Retina (tissue), 1 donor: Measurements from ENCODE around the gene LSM14A.
"Not testable (repeated sequence)": the region's sequence is repeated elsewhere in the genome, so short reads cannot be mapped to it uniquely, and the experiment has no call there.

Source experiments
- DNase-seq: peaks from one replicate; pipeline ENCODE4 v3.0.0-alpha.2; 2016

The LSM14A gene

DNA sequence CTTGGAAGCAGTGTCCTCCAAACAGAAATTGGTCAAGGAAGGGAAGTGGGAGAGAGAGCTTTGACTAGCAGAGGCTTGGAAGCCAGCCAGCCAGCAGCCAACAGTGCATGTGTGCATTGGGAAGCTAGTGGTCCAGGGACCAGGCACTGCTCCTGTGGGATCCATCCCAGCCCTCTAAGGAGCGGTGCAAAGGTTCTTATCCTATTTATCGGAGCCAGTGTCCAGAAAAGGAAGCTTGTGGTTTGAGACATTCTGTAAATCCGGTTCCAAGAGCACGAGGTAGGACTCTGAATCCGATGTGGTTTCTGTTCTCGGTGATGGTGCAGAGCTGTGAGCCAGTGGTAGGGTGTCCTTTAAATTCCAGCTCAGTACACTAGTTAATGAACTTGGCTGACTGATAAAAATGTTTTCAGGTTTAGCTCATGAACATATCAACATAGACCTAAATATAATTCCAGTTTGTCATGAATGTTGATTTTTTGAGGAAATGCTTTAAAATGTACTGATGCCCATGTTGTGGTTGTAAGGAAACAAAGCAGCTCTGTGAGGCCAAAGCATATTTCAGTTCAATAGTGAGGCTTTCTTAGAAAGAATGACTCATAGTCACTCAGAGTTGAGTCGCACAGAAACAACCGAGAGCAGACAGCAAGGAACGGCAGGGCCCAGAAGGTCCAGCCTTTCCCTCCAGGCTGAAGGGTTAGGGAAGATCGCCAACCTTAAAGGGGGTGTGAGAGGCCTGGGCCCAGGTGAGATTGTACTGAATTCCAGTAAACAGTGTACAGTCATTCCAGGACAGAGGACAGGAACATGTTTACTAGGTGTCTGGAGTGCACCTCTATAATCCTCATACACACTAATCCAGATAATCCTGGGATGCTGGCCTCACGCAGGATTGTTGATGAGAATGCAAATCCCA lies 60.5 kb downstream of the LSM14A start:
- DNase-seq: no peak

DNA sequence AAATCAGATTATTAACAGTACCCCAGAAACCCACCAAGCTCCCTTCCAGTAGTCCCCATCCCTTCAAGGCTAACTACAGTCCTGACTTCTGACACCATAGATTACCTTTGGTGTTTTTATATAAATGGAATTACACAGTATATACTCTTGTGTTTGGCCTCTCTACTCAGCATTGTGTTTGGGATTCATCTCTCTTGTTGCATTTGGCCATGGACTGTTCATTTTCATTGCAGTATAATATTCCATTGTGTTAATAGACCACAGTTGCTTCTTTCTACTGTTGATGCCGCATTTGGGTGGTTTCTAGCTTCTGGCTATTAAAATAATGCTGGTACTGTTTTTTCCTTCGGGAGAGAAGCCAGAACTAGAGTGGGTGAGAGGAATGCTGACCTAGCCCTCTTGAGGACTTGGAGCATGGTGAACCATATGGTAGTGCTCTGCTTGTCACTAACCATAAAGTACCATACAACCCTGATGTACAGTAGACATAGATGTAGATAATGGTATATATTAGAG lies 63.2 kb downstream of the LSM14A start:
- DNase-seq: no peak

DNA sequence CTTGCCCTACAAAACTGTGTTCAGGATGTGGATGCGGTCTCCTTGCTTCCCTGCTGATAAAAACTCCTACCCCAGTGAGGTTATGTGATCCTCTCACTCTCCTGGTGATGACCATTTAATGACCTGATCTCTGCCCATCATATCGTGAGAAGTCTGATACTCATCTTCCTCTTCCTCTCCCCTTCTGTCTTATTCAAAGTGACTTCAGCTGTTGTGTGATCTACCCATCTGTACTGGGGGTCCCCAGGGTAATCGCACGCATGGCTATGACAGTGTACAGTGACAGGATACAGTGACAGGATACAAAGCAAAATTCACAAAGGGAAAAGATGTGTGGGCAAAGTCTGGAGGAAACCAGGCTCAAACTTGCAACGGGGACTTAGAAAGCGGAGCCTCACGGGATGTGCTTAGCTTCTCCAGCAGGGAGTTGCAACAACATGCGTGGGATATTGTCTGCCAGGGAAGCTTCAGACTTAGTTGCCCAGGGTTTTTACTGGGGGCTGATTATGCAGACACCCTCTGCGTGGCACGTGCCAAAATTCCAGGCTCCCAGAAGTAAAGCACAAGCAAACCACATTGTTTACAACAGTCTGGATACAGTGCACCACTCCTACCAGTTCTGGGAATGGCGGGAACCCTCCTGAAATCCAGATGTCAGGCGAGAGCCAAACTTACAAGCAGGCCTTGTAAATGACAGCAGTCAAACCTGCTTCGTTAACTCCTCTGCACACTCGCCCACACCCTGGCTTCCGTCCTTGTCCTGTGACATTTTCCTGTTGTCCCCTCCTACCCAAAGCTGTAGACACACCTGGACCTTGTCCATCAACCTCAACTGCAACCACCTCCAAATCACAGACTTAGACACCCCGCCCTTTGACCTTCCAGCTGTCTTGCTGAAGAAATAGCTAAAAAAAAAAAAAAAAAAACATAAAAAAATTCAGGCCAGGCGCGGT lies 64.0 kb downstream of the LSM14A start:
- DNase-seq: no peak

DNA sequence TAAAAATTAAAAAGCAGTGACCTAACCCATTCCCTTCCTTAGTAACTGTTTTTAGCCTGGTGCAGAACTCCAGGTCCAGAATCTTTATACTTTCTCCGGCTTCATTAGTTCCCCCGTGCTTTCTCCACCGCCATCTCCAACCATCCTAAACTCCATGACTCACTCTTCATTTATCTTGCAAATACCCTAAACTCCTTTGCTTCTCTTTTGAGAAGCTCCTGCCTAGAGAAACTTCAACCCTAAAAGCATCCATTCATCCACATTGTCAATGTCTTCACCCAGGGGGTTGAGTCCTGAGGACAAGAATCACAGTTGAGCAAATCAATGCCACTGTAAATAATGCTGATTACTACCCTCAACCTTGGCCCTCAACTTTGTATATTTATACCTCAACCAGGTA lies 65.0 kb downstream of the LSM14A start:
- no peak for DNase-seq

DNA sequence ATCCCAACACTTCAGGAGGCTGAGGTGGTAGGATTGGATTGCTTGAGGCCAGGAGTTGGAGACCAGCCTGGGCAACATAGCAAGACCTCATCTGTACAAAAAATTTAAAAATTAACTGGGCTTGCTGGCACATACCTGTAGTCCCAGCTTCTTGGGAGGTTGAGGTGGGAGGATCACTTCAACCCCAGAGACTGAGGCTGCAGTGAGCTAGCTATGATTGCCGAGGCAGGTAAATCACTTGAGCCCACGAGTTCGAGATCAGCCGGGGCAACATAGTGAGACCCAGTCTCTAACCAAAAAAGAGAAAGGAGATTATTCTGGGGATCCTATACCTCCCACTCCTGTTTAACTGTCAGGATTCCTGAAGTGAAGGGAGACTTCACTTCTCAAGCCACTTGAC lies 65.6 kb downstream of the LSM14A start:
- DNase-seq: no peak

DNA sequence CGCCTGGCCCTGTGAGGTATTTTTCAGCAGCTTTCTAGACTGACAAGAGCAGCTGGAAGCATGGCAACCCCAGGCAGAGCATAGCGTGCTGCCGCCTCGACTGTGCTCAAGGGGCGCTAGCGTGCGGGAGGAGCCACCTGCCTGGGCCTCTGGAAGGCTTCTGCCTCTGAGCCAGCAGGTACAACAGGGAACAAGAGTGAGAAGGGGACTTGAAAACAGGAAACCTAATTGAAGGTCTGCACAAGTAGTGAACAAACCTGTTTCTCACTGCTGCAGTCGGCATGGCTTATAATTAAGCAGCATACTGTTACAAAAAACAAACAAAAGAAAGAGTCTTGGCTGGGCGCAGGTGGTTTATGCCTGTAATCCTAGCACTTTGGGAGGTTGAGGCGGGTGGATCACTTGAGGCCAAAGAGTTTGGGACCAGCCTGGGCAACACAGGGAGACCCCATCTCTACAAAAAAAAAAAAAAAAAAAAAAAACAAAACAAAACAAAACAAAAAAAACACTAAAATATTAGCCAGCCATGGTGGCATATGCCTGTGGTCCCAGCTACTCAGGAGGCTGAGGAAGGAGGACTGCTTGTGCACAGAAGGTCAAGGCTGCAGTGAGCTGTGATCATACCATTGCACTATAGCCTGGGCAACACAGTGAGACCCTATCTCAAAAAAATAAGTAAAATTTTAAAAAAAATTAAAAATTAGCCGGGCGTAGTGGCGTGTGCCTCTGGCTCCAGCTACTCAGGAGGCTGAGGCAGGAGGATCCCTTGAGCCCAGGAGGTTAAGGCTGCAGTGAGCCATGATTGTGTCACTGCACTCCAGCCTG lies 69.4 kb downstream of the LSM14A start:
- DNase-seq: no peak

DNA sequence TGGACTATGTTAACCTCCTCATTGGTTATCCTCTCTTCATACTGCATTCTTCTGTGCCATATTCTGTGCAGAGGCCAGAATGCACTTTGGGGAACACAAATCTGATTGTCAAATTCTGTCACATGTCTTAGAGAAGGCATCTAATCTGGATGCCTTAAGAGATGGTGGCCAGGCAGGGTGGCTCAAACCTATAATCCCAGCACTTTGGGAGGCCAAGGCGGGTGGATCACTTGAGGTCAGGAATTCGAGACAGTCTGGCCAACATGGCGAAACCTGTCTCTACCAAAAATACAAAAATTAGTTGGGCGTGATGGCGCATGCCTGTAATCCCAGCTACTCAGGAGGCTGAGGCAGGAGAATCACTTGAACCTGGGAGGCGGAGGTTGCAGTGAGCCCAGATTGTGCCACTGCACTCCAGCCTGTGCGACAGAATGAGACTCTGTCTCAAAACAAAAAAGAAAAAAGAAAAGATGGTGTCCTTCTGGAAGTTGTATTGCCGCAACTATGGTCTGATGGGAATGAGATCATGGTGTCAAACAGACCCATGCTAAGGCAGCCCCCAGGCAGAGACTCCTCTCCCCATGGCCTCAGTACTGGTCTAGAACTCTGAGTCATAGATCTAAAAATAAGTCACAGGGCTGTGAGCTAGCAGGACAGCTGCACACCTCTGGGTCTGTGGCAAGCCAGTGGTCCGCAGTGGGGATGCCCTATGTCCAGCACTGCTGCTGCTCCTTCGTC lies 71.0 kb downstream of the LSM14A start:
- DNase-seq: not testable (repeated sequence)

DNA sequence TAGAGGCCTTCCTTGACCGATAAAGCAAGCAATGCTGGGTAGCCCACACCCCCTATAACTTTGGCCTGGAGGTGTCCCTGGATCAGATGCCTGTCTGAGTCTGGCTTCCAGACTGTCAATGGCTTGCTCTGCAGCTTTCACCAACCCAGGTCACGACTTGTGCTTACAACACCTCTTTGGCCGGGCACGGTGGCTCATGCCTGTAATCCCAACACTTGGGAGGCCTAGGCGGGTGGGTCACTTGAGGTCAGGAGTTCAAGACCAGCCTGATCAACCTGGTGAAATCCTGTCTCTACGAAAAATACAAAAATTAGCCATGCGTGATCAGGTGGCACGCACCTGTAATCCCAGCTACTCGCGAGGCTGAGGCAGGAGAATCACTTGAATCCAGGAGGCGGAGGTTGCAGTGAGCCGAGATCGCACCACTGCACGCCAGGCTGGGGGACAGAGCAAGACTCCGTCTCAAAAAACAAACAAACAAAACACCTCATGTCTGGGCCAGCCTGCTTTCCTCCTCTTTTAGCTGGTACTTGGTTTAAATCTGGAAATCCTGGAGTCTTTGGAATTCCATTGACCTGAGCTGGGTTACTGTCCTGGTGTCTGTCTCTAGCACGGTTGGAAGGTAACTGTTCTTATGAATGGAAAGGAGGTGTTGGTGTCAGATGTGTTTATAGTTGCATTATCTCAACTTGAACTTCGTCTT lies 71.7 kb downstream of the LSM14A start:
- DNase-seq: no peak

DNA sequence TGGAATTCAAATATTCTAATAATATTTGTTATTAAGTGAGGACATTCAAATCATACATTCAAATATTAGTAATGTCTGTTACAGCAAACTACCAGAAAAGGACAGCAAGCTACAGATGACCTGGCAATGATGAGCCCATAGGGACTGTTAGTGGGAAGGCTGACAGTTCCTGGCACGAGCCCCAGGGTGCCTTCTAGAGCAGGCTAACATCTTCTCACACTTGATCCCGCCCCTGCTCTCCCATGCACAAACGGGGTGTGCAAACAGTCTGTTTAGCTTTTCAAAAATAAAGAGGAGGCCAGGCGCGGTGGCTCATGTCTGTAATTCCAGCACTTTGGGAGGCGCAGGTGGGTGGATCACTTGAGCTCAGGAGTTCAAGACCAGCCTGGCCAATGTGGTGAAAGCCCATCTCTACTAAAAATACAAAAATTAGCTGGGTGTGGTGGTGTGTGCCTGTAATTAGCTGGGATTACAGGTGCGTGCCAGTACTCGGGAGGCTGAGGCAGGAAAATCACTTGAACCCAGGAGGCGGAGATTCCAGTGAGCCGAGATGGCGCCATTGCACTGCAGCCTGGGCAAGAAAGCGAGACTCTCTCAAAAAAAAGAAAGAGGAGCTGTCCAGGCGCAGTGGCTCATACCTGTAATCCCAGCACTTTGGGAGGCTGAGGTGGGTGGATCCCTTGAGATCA lies 72.5 kb downstream of the LSM14A start:
- DNase-seq: no peak

DNA sequence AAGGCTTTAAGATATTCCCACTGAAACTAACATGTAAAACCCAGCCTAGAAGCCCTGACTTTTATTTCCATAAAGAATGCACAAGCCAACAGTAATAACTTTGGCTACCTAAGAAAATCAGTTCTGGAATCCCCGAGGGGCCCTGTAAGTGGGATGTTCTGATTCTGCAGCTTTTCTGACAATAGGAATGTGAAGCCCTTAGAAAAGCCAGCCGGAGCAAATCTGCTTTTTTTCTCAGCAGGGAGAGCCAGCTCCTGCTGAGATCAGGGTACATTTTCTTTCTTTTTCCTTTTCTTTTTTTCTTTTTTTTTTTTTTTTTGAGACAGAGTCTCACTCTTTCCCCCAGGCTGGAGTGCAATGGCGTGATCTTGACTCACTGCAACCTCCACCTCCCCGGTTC lies 74.0 kb downstream of the LSM14A start:
- DNase-seq: no peak

DNA sequence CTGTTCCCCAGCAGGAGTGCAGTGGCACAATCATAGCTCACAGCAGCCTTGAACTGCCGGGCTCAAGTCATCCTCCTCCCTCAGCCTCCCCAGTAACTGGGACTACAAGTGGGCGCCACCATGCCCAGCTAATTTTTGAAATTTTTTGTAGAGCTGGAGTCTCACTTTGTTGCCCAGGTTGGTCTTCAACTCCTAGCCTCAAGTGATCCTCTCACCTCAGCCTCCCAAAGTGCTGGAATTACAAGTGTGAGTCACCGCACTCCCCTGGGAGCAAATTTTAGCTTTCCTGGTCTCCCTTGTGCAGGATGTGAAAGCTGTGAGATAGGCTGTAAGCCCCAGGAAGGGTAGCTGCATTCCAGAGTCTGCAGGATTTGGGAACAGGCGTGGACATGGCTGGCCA lies 76.6 kb downstream of the LSM14A start:
- no peak for DNase-seq

DNA sequence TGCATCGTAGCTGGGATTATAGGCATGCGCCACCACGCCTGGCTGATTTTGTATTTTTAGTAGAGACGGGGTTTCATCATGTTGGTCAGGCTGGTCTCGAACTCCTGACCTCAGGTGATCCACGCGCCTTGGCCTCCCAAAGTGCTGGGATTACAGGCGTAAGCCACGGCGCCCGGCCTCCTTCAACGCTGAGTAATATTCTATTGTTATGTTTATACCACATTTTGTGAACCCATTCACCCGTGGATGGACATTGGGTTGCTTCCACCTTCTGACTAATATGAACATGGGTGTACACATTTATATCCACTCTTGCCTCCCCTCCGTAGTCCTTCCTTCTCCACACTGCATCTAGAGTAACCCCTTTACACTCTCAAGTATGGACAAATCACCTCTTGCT lies 80.9 kb downstream of the LSM14A start:
- DNase-seq: not testable (repeated sequence)

DNA sequence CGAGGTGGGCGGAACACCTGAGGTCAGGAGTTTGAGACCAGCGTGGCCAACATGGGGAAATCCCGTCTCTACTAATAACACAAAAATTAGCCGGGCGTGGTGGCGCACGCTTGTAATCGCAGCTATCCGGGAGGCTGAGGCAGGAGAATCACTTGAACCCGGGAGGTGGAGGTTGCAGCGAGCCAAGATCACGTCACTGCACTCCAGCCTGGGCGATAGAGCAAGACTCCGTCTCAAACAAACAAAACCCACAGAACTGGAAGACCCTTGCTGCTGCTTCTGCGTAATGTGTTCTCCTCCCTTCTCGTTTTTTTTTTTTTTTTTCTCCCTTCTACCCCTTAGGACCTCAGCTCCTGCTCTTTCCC lies 81.4 kb downstream of the LSM14A start:
- not testable (repeated sequence) for DNase-seq

DNA sequence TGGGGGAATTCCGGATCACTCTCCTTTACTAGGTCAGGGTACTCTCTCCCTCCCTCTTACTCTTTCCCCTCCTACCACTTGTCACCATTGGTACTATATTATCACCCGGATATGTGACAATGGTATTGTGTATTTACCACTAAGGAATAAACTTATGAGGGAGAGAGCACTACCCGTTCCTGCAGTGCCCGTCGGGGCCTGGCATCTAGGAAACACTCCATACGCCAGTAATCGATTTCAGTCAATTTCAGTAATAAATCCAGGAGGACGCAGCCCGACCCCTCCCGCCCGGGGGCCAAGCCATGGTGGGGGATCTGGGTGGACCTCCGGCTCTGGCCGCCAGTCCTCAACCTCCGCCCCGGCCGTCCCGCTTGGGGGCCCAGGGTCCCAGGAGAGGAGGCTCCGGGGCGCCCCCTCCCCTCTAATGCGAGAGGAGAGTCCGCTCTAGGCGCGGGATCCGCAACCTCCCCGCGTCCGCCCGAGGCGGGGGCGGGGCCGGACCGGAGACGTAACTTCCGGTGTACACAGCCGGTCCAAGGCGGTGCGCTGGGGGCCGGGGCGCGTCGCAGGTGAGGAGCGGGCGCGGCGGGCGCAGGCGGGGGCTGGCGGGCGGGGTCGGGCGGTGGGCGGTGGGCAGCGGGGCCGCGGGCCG lies 81.9 kb downstream of the LSM14A start, which contains the start of gene GARRE1:
TSS of gene GARRE1 (plus strand) at position 509 of the 652 bp plus-strand sequence. CDS start 45,920 bp downstream, outside the sequence.
- DNase-seq: peak; percentile 93

DNA sequence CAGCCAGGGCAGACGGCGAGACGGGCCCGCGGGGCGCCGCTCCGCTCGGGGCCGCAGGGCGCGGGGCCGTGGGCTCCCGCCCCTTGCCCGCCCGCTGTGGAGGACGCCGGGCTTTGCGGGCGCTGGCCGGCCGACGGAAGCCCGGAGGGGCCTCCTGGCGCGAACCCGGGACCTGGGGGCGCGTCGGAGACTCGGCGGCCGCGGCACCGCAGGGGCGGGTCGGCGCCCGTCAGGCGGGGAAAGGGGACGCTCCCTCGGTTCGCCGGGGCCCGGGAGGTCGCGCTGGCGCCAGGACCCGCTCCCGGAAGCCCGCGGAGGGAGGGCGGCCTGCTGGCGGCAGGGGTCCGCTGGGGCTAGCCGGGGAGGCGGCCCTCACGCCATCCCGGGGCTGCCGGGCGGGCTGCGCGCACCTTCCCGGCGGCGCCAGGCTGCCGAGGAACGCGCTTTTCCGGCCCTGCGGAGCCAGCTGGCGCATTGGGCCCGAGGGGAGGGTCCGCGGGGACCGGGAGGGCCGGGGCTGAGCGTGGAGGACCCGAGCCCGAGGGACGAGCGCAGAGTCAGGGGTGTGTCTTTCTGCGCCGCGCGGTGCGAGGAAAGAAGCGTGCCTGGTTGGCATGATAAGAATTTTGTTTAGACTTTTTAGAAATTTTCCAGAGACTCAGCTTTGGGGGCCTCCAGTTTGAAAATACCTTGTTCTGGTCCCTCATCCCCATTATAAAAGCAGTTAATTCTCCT lies 82.6 kb downstream of the LSM14A start:
- peak; percentile 70 for DNase-seq

DNA sequence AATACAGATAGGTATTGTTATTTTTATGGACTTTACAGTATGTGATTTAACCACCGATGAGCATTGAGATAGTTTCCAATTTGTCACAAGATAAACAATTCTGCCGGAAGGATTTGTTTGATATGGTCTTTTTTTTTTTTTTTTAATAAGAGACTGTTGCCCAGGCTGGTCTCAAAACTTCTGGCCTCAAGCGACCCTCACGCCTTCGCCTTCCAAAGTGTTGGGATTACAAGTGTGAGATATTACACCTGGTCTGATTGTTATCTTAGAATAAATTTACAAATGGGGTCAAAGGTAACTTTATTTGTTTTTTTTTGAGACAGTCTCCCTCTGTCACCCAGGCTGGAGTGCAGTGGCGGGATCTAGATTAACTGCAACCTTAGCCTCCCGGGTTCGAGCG lies 83.2 kb downstream of the LSM14A start:
- DNase-seq: no peak

DNA sequence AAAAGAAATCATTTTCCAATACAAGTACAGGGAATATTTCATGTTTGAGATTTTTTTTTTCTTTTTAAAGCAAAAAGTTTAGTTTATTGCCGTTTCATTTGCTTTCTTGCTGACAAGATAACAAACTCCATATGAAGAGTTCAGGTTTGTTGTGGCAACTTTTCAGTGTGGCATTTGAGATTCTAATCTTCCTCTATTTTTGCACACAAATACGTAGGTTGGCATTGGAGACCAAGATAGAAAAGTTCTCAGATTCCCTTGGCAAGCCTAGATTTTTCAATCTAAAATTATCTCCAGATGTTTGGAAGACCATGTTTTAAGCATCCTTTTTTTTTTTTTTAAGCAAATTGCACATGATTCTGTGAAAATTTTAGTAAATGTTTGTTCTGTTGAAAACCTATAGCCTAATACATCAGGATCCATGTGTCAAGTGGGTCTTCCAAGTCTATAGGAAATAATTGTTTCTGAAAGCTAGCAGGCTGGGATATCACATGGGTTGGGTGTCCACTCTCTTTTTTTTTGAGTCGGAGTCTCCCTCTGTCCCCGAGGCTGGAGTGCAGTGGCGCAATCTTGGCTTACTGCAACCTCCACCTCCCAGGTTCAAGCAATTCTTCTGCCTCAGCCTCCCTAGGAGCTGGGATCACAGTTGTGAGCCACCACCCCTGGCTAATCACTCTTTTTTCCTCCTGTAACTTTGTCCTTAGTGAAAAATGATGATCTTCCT lies 84.7 kb downstream of the LSM14A start:
- DNase-seq: no peak

DNA sequence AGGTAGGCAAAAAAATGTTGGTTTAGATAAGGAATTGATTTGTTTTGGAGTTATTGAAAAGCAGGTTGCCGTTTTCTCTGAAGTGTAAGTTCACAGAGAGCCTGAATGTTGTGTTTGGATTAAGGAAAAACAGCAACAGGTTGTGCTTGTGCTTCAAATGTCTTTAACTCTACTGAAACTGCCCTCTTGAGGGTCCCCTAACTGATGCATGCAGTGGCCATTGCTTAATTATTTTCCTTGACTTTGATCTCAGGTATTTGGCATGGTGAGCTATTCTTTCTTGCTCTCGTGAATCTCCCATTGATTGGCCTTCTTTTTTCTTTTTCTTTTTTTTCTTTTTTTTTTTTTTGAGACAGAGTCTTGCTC lies 85.2 kb downstream of the LSM14A start:
- DNase-seq: no peak
